CD4-positive, alpha-beta T cell treated with Interleukin-4 for 4 hours (primary cell): ENCODE results near the gene OR1C1.
"Not testable (repeated sequence)": the region's sequence is repeated elsewhere in the genome, so short reads cannot be mapped to it uniquely, and the experiment has no call there.

Experiments
- DNase-seq: peaks from one replicate; pipeline ENCODE4 v3.0.0-alpha.2; 2020

OR1C1 gene

DNA sequence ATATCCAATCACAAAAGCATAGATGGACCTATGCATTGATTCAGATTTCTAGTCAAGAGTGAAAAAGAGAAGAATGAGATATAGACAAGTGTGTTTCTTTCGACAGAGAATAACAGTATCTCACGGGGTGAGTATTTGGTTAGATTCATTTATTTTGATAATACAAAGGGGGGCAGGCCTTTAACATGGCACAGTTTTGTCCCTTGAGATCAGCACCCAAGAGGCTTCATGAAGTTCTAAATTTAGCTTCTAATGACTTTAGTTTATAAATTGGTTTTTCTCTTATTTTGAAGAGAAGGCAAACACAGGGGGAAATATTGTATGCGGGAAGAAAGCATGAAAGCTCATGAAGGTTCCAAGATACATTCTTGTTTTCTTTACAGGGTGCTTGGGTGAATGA, at the start of gene OR1C1:
Gene OR1C1 (minus strand): TSS at position 101 of the 400 bp plus-strand sequence. CDS start 2,150 bp downstream, outside the sequence.
- no peak for DNase-seq

GRCh38 chr1:247797518-247797917, 37.2 kb upstream of the OR1C1 start:
- DNase-seq: no peak

- no peak for DNase-seq
These were observed 9.2 kb upstream of the OR1C1 start for GRCh38 chr1:247769603-247770002.

DNA sequence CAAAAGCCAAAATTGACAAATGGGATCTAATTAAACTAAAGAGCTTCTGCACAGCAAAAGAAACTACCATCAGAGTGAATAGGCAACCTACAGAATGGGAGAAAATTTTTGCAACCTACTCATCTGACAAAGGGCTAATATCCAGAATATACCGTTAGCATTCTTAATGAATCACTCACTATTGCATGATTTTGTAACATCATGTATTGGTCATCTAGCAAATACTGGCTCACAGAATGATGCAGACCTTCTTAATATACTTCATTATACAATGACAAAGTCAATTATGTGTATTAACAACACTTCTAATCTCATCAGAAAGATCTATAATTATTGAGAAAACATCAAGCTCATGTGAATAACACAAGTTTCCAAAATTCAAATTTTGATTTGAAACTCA, 6.0 kb downstream of the OR1C1 start:
- not testable (repeated sequence) for DNase-seq

GRCh38 chr1:247749870-247750269, 10.5 kb downstream of the OR1C1 start:
- no peak for DNase-seq

GRCh38 chr1:247748041-247748440, 12.3 kb downstream of the OR1C1 start, which contains the start of gene OR14A2:
OR14A2 (minus strand) TSS chr1:247748141.
- DNase-seq: no peak

- DNase-seq: no peak
These were observed 12.7 kb downstream of the OR1C1 start for GRCh38 chr1:247747616-247748015.

- DNase-seq: no peak
These were observed 13.9 kb downstream of the OR1C1 start for GRCh38 chr1:247746391-247746935.

- not testable (repeated sequence) for DNase-seq
These were observed 18.1 kb downstream of the OR1C1 start for GRCh38 chr1:247742215-247742760.

- no peak for DNase-seq
These were observed 18.6 kb downstream of the OR1C1 start for GRCh38 chr1:247741756-247742155.

DNA sequence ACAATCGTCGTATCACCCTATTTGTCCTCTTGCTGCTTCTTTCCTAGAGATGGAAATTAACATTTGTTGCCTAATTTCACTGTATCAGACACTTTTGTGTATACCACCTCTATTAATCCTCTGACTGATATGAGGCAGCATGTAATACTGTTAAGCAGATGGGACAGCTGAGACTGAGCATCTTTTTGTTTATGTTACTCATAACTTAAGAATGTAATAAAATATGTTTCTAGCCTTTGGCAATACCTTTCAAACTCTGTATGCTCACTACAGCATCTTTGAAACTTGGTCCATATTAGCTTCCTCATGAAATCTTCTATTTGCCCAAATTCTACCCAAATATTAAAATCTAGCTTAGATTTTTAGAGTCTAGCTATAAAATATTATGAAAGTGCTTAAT, 19.6 kb downstream of the OR1C1 start:
- no peak for DNase-seq

- DNase-seq: no peak
These were observed 22.0 kb downstream of the OR1C1 start, which contains the start of gene OR14K1 for GRCh38 chr1:247738315-247738714. OR14K1 (plus strand) TSS chr1:247738615; CDS start chr1:247738615, 0 bp downstream.

DNA sequence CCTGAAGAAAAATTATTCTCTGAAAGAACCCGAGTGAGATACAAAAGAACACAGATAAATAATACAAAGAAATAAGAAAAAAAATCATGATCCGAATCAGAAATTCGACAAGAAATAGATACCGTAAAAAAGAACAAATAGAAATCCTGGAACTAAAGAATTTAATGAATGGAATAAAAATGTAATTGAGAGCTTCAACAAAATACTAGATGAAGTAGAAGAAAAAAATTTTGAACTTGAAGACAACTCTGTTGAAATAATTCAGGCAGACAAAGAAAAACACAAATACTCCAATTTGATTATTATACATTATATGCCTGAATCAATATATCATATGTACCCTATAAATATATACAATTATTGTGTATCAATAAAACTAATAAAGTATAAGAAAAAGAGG, 39.1 kb downstream of the OR1C1 start:
- no peak for DNase-seq

DNA sequence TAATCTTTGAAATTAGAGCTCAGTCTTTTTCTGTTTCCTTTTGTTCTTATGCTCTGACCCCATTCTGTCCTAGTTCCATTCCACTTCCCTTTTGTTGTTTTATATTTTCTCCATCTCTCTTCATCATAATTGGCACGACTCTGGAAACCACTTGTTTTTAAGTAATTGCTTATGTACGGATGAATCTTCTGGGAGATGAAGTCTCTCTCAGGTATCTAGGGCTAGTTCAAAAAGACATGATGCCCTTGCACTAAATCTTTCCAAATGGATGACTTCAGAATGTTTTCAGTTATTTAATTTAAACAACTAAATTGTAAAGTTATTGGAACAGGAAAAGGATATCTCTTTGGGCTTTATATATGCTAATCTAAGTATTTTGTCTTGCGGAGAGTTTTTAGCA, 43.8 kb downstream of the OR1C1 start, which contains the start of gene OR6F1:
Gene OR6F1 (minus strand): TSS at position 101 of the 400 bp plus-strand sequence. CDS start 3,891 bp downstream, outside the sequence.
- DNase-seq: no peak

GRCh38 chr1:247713753-247714152, 46.6 kb downstream of the OR1C1 start:
- DNase-seq: no peak

- not testable (repeated sequence) for DNase-seq
These were observed 49.7 kb downstream of the OR1C1 start for GRCh38 chr1:247710681-247711080.
